HL-60 (cell line): ENCODE data around the gene NBAS.

ENCODE experiments used
- DNase-seq, 2 experiments: peaks; one replicate each; pipeline ENCODE4 v3.0.0-alpha.2; 2010 to 2020; ENCODE audit warnings: low read depth in 1 of 2, low spot score in 1 of 2
- H3K27ac ChIP-seq: fragments of 250-450 bp; sonication (Bioruptor Pico); replicated peaks from 2 replicates; pipeline ENCODE4 v1.5.1; 2020; ENCODE audit warnings: mild to moderate bottlenecking, moderate library complexity
- H3K27me3 ChIP-seq: fragments of 250-450 bp; sonication (Bioruptor Pico); 2 replicates; pipeline ENCODE4 v1.5.1; 2021; ENCODE audit warnings: mild to moderate bottlenecking, moderate library complexity; ENCODE audit not compliant: insufficient read depth, poor library complexity, severe bottlenecking
- H3K4me3 ChIP-seq: replicated peaks from 2 replicates; pipeline ENCODE4 v1.5.1; 2011; ENCODE audit warnings: mild to moderate bottlenecking, control low read depth, low read length; ENCODE audit not compliant: insufficient read depth
- CTCF ChIP-seq: IDR thresholded peaks from one replicate; pipeline ENCODE4 v1.5.1; 2011; ENCODE audit warnings: low read length, control low read depth, inconsistent platforms; ENCODE audit not compliant: insufficient read depth
- GABPA ChIP-seq: IDR thresholded peaks from 2 replicates; pipeline ENCODE4 v1.6.1; 2012; ENCODE audit warnings: low read depth
- POLR2AphosphoS5 ChIP-seq: IDR thresholded peaks from 2 replicates; pipeline ENCODE4 v1.6.1; 2012; ENCODE audit warnings: low read depth
- REST ChIP-seq: IDR thresholded peaks from 2 replicates; pipeline ENCODE4 v1.6.1; 2012; ENCODE audit warnings: low read depth; ENCODE audit not compliant: insufficient replicate concordance
- SPI1 ChIP-seq: IDR thresholded peaks from 2 replicates; pipeline ENCODE4 v1.6.1; 2012; ENCODE audit warnings: low read depth, mild to moderate bottlenecking, borderline replicate concordance

The NBAS gene

GRCh38 chr2:15357922-15358321 lies 203.2 kb downstream of the NBAS start:
- TF ChIP-seq POLR2AphosphoS5 (no peak), SPI1 (no peak), CTCF (no peak), REST (no peak), GABPA (no peak)
- Histone ChIP-seq H3K4me3 (no peak overlapping the region), H3K27ac (no peak overlapping the region), H3K27me3 (no peaks in the 10 kb centered on the region)
- no peak for DNase-seq

GRCh38 chr2:15357186-15357585 lies 203.9 kb downstream of the NBAS start:
- Histone ChIP-seq H3K27me3 (no peaks in the 10 kb centered on the region), H3K4me3 (no peak overlapping the region), H3K27ac (no peak overlapping the region)
- DNase-seq: no peak
- TF ChIP-seq POLR2AphosphoS5 (no peak), SPI1 (no peak), REST (no peak), CTCF (no peak)

GRCh38 chr2:15355386-15355785 lies 205.7 kb downstream of the NBAS start:
- DNase-seq: peak in 1 of 2 experiments; percentile 18
- Histone ChIP-seq H3K4me3 (no peak overlapping the region), H3K27ac (no peak overlapping the region), H3K27me3 (no peaks in the 10 kb centered on the region)
- TF ChIP-seq REST (no peak), SPI1 (0 out of 2 replicates have a peak, but pooled peaks have one; percentile 18), POLR2AphosphoS5 (no peak)
